GM19395 (cell line): ENCODE data around the gene TP53TG5.
"Not testable (repeated sequence)": the region's sequence is repeated elsewhere in the genome, so short reads cannot be mapped to it uniquely, and the experiment has no call there.

Experiments
- ATAC-seq: cut with Tn5 transposase; IDR thresholded peaks from one replicate; pipeline ENCODE4 v1.9.1; 2021; ENCODE audit warnings: mild to moderate bottlenecking, moderate library complexity; ENCODE audit not compliant: unreplicated experiment

Gene TP53TG5

DNA sequence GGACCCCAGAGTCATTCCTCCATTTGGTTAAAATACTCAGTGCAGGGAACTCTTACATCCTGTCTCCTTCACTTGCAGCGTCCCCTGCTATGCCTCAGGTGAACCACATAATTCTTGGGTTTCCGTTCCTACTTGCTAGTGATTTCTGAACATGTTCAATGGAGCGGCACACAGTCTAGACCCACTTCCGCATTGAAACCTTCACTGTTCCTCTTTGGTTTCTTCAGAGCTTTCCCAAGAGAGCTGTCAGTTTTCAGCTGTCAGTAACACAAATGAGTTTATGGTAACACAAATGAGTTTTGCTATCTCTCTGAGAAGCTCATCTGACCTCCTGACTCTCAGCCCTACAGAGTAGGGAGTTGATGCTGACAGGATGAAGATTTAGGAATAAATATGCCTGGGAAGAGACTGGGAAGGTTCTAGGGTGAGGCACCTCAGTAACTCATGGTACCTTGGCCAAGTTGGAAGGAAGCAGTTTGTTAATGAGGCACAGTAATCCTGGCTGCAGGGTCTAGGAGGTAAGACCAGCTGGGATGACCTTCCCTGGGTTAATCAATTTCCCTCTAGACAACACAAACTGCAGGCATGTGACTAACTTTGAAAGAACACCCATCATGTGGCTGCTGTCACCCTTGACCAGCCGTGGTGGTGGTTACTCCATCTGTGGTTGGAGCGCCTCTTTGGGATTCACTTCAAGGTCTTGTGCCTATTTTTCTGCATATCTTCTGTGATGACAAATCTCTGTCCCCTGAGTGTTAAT lies 9.7 kb downstream of the TP53TG5 start:
- ATAC-seq = peak; percentile 81

DNA sequence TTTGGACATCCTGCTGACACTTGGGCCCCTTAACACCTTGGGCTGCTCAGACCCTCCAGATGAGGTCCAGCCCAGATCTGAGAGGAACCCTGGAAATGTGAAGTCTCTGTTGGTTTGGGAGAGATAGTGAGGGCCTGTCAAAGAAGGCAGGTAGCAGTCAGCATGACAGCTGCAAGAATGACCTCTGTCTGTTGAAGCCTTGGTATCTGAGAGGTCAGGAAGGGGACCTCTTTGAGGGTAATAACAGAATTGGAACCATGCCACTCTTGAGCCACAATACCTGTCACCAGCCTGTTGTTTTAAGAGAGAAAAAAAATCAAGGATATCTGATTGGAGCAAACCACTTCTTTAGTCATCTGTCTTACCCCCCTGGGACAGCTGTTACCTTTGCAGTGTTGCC lies 11.0 kb downstream of the TP53TG5 start:
- no peak for ATAC-seq

DNA sequence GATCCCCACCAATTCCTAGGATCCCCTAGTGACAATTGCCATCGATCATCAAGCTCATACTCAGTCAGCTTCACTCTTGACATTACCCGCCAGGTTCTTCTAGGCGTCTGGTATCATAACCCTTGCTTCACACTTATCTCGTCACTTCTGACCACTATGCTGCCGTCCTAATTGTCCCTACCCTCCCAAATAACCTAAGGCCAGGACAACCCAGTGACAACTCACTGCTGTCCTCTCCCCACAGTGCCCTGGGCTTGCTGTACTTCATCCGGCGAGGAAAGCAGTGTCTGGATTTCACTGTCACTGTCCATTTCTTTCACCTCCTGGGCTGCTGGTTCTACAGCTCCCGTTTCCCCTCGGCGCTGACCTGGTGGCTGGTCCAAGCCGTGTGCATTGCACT lies 11.5 kb downstream of the TP53TG5 start:
- ATAC-seq = no peak

DNA sequence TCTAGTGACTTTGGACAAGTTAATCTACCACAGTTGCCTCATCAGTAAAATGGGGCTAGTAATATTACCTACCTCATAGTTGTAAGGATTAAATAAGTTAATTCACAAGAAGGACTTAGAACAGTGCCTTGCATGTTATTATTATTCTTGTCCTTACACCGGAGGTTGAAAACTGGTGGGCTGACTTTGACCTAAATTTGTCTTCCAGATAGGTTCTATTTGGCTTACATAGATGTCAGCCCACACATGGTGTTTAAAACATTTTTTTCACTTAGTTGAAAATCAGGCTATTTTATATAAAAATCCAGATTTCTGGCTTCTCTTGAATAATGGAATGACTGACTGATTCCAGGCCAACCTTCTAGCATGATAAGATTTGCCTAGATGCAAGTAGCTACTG lies 11.9 kb downstream of the TP53TG5 start:
- no peak for ATAC-seq

DNA sequence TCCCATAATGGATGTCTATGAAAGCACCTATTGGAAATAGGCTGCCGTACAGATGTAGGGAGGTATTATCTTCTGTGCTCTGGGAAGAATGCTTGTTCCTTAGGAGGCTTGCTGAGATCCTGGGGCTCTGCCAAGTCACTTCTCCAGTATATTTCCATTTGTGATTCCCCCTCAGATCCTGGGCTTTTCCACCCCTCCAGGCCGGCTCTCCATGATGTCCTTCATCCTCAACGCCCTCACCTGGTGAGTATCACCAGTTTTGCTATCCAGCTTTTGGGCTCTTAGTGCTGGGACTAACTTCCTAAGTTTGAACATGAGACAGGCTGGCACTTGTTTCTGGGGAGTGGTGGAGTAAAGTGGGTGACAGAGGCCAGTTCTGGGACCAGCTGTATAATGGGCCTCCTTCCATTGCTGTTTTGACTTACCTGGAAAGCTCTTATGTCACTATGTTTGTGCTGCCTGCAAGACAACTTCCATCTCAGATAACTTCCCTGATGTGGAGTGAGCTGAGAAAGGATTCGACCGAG lies 12.6 kb downstream of the TP53TG5 start:
- no peak for ATAC-seq

DNA sequence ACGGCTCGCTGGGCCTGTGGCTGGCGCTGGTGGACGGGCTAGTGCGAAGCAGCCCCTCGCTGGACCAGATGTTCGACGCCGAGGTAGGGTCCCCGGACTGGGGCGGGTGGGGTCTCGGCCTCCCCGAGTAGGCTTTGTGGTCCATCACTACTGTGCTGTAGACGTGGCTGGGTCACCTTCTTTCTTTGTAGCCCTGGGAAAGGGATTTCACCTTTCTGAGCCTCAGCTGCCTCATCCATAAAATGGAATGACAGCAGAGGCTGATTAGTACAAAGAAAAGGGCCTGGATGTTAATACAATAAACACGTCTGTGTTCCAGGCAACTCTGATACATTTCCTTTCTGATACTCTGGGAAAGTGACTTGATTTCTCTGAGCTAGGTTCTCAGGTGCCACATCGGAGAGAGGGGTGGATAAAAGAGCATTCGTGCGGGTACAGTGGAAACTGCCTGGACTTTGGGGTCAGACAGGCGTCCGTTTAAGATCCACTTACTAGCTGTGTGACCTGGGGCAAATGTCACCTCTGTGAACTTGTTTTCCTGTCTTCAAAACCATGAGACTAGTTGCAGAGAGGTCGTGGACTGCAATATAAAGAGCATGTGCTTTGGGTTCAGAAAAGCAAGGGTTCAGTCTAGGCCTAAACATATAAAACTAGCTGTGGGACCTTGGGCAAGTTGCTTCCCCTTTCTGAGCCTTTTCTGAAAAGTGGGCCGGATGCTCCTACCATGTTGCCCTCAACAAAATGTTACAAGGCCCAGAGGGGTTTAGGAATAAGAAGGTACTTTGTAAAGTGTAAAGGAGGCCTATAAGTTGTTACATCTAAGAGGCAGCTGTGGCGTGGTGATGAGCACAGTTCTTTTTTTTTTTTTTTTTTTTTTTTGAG lies 14.3 kb downstream of the TP53TG5 start:
- no peak for ATAC-seq

DNA sequence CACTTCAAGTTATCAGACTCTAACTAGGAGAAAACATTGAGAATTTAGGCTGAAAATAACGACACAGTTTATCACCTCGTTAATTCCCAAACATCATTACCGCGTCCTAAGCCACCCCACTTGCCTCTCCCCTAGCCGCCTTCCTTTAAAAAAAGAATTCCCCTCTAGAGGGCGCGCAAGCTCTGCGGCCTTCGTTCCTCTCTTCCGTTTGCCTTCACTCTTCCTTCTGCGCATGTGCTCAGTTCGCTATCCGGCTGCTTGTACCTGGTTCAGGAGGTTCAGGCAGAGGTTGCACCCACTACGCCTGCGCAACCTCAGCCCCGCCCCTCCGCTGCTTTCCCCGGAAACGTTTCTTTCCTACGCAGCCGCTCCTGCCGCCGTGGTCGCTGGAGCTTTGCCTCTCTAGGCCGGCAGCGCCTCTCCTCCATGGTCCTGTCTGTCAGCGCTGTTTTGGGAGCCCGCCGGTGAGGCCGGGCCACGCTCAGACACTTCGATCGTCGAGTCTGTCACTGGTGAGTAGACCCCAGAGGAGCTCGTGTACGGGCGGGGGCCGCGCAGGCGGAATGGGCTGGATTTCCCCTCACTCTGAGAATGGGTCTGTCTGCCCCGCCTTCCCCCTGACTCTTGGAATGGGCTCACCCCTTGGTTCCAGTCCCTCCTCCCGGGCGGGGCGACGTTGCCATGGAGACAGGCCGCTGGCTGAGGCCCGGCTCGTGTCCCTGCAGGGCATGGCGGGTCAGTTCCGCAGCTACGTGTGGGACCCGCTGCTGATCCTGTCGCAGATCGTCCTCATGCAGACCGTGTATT lies 15.1 kb downstream of the TP53TG5 start, which contains the start of gene SYS1:
Gene SYS1 (plus strand): TSS at position 353 of the 807 bp plus-strand sequence. CDS start 376 bp downstream, at position 729.
- peak; percentile 84 for ATAC-seq

DNA sequence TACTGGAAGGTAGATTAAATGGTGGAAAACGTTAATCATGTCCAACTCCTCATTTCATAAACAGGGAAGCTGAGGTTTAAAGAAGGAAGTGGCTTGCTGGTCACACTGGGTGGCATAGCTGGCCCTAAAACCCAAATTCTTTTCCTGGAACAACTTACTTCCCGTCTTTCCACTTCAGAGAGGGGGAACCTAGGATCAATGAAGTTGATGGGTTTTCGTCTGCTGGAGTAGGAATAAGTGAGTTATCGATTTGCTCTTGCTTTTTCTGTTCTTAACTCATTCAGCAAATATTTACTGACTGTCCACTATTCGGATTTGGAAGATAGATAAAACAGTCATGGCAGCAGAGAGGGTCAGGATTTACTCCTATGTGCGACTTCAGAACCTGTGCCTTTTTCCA lies 16.3 kb downstream of the TP53TG5 start:
- ATAC-seq = no peak

DNA sequence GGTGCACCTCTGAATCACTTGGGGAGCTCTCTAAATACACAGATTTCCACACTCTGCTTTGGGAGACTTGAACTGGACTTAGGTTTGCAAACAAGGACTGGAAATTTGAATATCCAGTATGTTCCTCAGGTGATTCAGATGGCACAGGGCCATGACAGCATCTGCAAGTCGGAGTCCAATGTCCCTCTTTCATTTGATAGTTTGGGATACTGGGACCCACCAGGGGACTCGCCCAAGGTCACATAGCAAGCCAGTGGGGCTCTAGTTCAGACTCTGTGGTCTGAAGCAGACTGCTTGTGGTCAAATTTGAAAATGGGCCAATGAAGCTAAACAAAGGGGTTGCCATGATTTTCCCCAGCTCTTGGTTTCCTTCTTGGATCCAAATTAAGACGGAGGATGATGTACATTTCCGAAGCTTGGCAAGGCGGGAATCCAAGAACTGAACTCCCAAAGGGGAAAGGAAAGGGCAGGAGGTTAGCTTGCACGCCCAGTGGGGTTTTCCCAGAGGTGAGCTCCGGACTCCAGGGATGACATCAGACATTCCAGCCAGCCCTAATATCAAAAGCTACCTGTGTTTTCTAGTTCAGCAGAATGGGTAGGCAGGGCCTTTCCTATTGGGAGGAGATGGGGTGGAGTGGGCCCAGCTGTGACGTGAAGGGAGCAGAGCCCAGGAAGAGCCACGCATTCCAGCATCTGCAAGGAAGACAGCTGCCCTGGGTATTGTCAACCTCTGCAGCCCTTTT lies 18.5 kb downstream of the TP53TG5 start:
- no peak for ATAC-seq

DNA sequence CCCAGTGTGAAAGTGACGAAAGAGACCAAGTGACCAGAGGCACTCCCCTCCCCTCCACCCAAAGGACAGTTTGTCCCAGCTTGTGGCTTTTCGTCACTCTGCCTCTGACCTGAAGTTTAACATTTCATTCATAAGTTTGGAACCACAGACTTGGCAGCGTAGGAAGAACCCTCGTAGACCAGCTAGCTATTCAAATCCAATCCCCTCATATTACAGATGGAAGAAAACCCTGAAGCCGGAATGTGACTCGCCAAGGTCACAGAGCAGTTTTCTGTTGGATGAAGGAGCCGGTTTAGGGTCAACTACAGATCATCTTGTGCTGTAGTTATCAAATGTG lies 19.1 kb downstream of the TP53TG5 start:
- no peak for ATAC-seq

DNA sequence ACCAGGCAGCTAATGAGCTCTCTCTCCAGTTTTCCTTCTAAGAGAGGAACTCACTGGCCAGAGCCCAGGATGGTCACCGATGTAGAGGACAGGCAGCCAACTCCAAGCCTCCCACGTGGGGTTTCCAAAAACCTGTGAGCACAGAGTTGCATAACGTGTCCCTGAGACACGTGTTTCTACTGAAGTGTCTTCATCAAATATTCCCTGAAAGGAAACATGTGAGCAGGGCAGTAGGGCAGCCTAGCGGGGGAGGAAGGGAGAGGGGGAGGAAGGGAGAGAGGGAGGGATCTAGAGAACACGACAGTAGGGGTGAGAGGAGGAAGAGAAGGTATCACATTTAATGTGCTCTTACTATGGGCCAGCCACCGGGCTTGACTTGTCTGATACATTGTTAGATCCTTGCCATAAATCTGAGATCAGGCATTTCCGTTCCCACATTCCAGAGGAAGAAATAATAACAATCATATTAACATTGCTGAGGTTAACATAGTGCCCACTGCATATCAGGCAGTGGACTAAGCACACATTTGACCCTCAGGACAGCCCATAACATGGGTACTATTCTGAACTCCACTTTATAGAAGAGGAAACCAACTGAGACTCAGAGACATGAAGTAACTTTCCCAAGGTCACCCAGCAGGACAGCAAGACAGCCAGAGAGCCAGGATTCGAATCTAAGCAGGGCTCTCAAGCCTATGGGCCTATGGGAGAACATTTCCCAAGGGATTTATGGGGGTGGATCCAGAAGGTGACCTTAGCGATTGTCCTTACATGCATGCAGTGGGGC lies 19.6 kb downstream of the TP53TG5 start:
- no peak for ATAC-seq

DNA sequence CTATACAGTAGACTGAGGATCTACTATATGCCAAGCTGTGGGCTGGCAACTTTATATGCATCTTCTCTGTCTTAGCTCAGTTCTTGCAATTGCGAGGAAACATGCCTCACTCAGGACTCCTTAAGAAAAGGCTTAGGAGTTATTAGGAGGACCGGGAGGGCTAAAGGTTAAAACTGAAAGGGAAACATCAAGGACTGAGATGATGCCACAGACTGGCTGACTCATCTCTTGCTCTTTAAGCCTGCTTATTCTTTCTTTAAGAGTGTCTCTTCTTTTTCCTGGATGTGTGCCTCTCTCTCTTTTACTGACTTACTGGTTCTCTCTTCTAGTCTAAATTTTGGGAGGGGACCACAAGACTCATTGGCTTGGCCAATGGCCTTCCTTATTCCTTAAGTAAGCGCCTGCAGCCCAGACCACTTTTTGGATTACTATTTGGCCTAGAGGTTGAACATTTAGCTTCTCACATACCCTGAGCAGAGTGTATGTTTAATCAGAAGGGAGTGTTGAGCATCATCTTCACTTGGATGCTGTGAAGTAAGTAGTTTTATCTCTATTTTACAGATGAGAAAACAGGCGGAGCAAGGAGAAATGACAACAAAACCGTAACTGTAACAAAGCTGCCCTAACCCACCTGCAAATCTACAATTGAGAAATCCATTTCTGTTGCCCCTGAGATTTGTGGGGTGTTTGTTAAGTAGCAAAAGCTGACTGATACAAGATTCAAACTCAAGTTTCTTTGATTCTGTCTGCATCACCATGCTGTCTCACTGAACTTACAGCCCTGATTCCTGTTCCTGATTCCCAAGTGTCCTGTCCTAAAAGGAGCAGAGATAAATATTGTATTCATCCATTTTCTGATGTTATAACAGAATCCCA lies 22.7 kb downstream of the TP53TG5 start:
- no peak for ATAC-seq

DNA sequence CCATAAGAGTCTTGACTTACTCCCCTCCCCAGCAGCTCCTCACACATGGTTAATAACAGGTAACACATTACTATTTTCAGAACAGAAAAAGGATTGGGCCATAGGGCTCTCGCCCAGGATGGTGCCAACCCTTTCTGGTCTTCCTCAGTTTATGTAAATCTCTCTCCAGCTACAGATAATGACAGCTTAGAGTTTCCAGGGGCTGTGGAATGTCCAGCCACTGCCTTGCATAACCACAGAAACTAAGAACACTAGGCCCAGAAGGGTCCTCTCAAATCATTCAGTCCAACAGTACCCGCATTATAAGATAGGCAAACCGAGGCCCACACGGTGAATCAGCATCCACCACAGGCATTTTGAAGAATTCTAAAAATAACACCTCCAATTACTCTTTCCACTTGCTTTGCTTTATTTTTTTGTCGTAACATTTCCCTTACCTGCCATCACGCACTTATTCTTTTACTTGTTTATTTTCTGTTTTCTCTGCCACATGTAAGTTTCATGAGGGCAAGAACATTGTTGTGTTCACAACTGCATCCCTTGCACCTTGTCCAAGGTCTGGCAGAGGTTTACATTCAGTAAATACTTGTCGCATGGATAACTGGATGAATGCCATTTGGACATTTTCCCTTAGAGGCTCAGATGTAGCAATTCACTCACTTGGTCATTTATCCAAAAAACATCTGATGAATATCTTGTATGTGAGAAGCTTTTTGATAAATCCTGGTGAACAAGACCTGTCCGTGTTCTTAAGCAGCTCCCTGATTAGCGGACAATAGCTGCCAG lies 23.5 kb downstream of the TP53TG5 start:
- ATAC-seq = no peak

DNA sequence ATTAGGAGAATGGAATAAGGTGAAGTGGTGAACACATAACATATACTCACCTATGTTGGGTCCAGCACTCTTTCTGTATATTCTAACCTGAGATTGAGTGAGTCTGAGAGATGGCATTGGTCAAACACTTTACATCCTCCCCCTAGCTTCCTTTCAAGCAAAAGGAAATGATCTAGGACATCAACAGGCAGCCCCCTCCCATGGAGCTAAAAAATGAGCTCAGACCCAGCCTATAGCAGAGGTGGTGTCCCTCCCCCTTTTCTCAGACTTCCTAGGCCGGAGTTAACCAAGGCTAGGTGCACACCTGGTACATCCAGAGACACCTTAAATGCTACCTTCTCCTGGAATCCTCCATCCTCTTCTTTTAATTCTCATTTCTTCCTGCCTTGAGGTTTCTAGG lies 24.4 kb downstream of the TP53TG5 start:
- ATAC-seq = no peak

DNA sequence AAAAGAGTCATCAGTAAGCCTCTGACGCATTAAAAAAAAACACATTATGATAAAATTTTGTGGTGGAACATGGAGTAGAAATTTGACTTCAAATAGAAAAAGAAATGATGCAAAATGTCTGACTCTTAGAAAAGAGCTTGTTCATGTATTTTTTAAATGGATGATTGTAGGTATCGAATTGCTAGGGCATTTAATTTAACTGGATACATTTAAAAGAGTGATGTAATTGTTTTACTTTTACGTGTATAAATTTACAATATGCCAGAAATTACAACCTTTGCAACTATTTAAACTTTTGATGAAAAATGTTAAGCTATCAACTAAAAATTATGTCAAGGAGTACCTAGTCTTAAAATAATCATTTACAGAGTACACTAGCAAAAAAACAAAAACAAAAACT lies 25.4 kb downstream of the TP53TG5 start:
- ATAC-seq = no peak

DNA sequence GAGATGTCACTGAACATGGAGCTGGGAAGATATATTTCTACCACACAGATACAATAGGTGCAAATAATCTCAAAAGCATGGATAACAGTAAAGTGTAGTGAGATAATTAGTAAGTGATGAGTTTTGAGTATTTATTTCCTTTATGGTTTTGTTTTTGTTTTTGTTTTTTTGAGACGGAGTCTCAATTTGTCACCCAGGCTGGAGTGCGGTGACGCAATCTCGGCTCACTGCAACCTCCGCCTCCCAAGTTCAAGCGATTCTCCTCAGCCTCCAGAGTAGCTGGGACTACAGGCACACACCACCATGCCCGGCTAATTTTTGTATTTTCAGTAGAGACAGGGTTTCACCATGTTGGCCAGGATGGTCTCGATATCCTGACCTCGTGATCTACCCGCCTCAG lies 27.3 kb downstream of the TP53TG5 start:
- not testable (repeated sequence) for ATAC-seq

DNA sequence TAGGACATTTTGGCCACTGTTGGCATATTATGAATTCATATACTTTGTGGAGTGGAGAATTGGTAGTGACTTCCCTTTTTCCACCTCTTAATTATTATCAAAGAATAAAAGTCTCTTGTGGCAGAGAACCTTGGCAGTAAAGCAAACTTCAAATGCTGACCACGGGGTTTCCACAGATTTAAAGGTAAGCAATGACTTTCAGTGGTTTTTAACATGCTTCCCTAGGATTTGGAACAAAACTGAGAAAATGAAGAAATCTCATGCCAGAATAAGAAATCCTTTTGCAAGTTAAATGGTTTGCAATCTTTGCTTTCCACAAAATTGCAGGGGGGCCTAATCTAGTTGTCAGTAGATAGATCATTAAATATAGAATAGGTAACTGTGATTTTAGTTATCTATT lies 27.9 kb downstream of the TP53TG5 start:
- no peak for ATAC-seq
